H9 (cell line): ENCODE data around the gene WNT3. TPM values are rescaled to one million over a fixed set of nuclear protein-coding genes. Genes with fewer than 3 reads are reported as not detected.
A peak's percentile ranks its signal among the peaks of the same experiment; 100 is the strongest.

Experiments
- DNase-seq: peaks from one replicate; pipeline ENCODE4 v3.0.0-alpha.2; 2017
- H2AFZ ChIP-seq: one replicate; pipeline ENCODE4 v1.6.1; 2013; ENCODE audit warnings: mild to moderate bottlenecking, low read length, control low read depth, moderate library complexity
- H2AK5ac ChIP-seq: 2 replicates; pipeline ENCODE4 v1.6.1; 2013; ENCODE audit warnings: low read length, control low read depth, mixed read lengths; ENCODE audit not compliant: insufficient read length
- H2BK120ac ChIP-seq: one replicate; pipeline ENCODE4 v1.6.1; 2013; ENCODE audit warnings: low read depth, mild to moderate bottlenecking, low read length, control low read depth, inconsistent platforms; ENCODE audit not compliant: poor library complexity, severe bottlenecking
- H2BK12ac ChIP-seq: 2 replicates; pipeline ENCODE4 v1.6.1; 2013; ENCODE audit warnings: low read length, control low read depth, mixed read lengths, low read depth; ENCODE audit not compliant: insufficient read length
- H2BK15ac ChIP-seq: 2 replicates; pipeline ENCODE4 v1.6.1; 2013; ENCODE audit warnings: low read depth, low read length, control low read depth
- H2BK20ac ChIP-seq: one replicate; pipeline ENCODE4 v1.6.1; 2013; ENCODE audit warnings: low read depth, mild to moderate bottlenecking, low read length, control low read depth, inconsistent platforms; ENCODE audit not compliant: poor library complexity, severe bottlenecking
- H2BK5ac ChIP-seq: 2 replicates; pipeline ENCODE4 v1.6.1; 2013; ENCODE audit warnings: low read length, control low read depth, mixed read lengths; ENCODE audit not compliant: insufficient read length
- H3K14ac ChIP-seq: 2 replicates; pipeline ENCODE4 v1.6.1; 2013; ENCODE audit warnings: low read length, control low read depth; ENCODE audit not compliant: insufficient read depth
- H3K18ac ChIP-seq: 2 replicates; pipeline ENCODE4 v1.6.1; 2013; ENCODE audit warnings: low read depth, mild to moderate bottlenecking, mixed read lengths, low read length, control low read depth; ENCODE audit not compliant: insufficient read length
- H3K23ac ChIP-seq: 2 replicates; pipeline ENCODE4 v1.6.1; 2013; ENCODE audit warnings: low read length, control low read depth, mixed read lengths, low read depth; ENCODE audit not compliant: insufficient read length
- H3K23me2 ChIP-seq: 2 replicates; pipeline ENCODE4 v1.6.1; 2013; ENCODE audit warnings: low read depth, mild to moderate bottlenecking, mixed read lengths, low read length, control low read depth; ENCODE audit not compliant: insufficient read length, poor library complexity, severe bottlenecking
- H3K27ac ChIP-seq: 2 replicates; pipeline ENCODE4 v1.5.1; 2013; ENCODE audit warnings: low read length, control low read depth, mixed read lengths, low read depth; ENCODE audit not compliant: insufficient read length
- H3K27me3 ChIP-seq: 2 replicates; pipeline ENCODE4 v1.6.1; 2013; ENCODE audit warnings: low read length, control low read depth, inconsistent platforms; ENCODE audit not compliant: insufficient read depth
- H3K4ac ChIP-seq: 2 replicates; pipeline ENCODE4 v1.6.1; 2013; ENCODE audit warnings: low read depth, mild to moderate bottlenecking, control low read depth, inconsistent platforms, low read length, moderate library complexity
- H3K4me1 ChIP-seq: 2 replicates; pipeline ENCODE4 v1.6.1; 2013; ENCODE audit warnings: low read length, control low read depth, inconsistent platforms; ENCODE audit not compliant: insufficient read depth
- H3K4me2 ChIP-seq: 2 replicates; pipeline ENCODE4 v1.6.1; 2013; ENCODE audit warnings: low read length, control low read depth, mixed read lengths; ENCODE audit not compliant: insufficient read length, insufficient read depth
- H3K56ac ChIP-seq: 2 replicates; pipeline ENCODE4 v1.6.1; 2013; ENCODE audit warnings: low read depth, mild to moderate bottlenecking, mixed read lengths, low read length, control low read depth; ENCODE audit not compliant: insufficient read length
- H3K79me1 ChIP-seq: 2 replicates; pipeline ENCODE4 v1.6.1; 2013; ENCODE audit warnings: low read depth, mild to moderate bottlenecking, moderate library complexity, low read length, control low read depth, inconsistent platforms; ENCODE audit not compliant: insufficient read depth, poor library complexity, severe bottlenecking
- H3K79me2 ChIP-seq: 2 replicates; pipeline ENCODE4 v1.6.1; 2013; ENCODE audit warnings: low read length, control low read depth, inconsistent platforms; ENCODE audit not compliant: insufficient read depth
- H3K9ac ChIP-seq: 2 replicates; pipeline ENCODE4 v1.6.1; 2013; ENCODE audit warnings: low read length, control low read depth, mixed read lengths; ENCODE audit not compliant: insufficient read length; ENCODE audit errors: extremely low read depth
- H3K9me3 ChIP-seq: one replicate; pipeline ENCODE4 v1.6.1; 2013; ENCODE audit warnings: low read depth, low read length, inconsistent platforms; ENCODE audit not compliant: control insufficient read depth
- H3T11ph ChIP-seq: one replicate; pipeline ENCODE4 v1.6.1; 2013; ENCODE audit warnings: mild to moderate bottlenecking, low read length, control low read depth, inconsistent platforms
- H4K20me1 ChIP-seq: one replicate; pipeline ENCODE4 v1.6.1; 2013; ENCODE audit not compliant: control insufficient read depth, insufficient read length, insufficient read depth
- H4K5ac ChIP-seq: 2 replicates; pipeline ENCODE4 v1.6.1; 2013; ENCODE audit warnings: low read depth, mild to moderate bottlenecking, mixed read lengths, low read length, control low read depth; ENCODE audit not compliant: insufficient read length
- H4K8ac ChIP-seq: replicated peaks from 2 replicates; pipeline ENCODE4 v1.6.1; 2013; ENCODE audit warnings: low read length, control low read depth, mixed read lengths, low read depth; ENCODE audit not compliant: insufficient read length
- H4K91ac ChIP-seq: 2 replicates; pipeline ENCODE4 v1.6.1; 2013; ENCODE audit warnings: low read depth, mild to moderate bottlenecking, moderate library complexity, mixed read lengths, low read length, control low read depth; ENCODE audit not compliant: insufficient read length
- H3K27ac Mint-ChIP-seq, 3 experiments: 2 replicates in 2 of 3; 3 replicates in 1 of 3; pipeline ENCODE4 v1.8.0; 2020 to 2021; ENCODE audit warnings: mixed read lengths in 3 of 3, mild to moderate bottlenecking in 1 of 3, moderate library complexity in 1 of 3
- H3K27me3 Mint-ChIP-seq: 2 replicates; pipeline ENCODE4 v1.8.0; 2021; ENCODE audit warnings: low read depth, mild to moderate bottlenecking, moderate library complexity, mixed read lengths
- H3K36me3 Mint-ChIP-seq, 3 experiments: 2 replicates in 2 of 3; 3 replicates in 1 of 3; pipeline ENCODE4 v1.8.0; 2020 to 2021; ENCODE audit warnings: low read depth in 3 of 3, mixed read lengths in 3 of 3; ENCODE audit not compliant: insufficient read depth in 1 of 3
- H3K4me1 Mint-ChIP-seq, 2 experiments: 2 replicates each; pipeline ENCODE4 v1.8.0; 2020; ENCODE audit warnings: mixed read lengths in 2 of 2
- H3K4me3 Mint-ChIP-seq, 2 experiments: 2 replicates in 1 of 2; 3 replicates in 1 of 2; pipeline ENCODE4 v1.8.0; 2020 to 2021; ENCODE audit warnings: mild to moderate bottlenecking in 2 of 2, mixed read lengths in 2 of 2, moderate library complexity in 1 of 2
- H3K9me3 Mint-ChIP-seq, 2 experiments: 2 replicates in 1 of 2; 3 replicates in 1 of 2; pipeline ENCODE4 v1.8.0; 2020; ENCODE audit warnings: mild to moderate bottlenecking in 2 of 2, mixed read lengths in 2 of 2, moderate library complexity in 1 of 2
- CTCF ChIP-seq: fragments of 200-600 bp; sonication (generic); conservative IDR thresholded peaks from 3 replicates; pipeline ENCODE4 v1.8.0; 2021; ENCODE audit warnings: antibody characterized with exemption, mild to moderate bottlenecking
- WGBS: extraction: QIAGEN DNeasy Blood & Tissue Kit; methylation state at CpG from one replicate; pipeline ENCODE4 v1.1.7; 2013; ENCODE audit warnings: missing lambda C conversion rate, low lambda C conversion rate, mixed read lengths; ENCODE audit not compliant: insufficient read length; ENCODE audit errors: extremely low coverage; 5-methylcytosine and 5-hydroxymethylcytosine counted together
- total RNA-seq: library from RNA; stranded (reverse); gene quantifications from 2 replicates; pipeline ENCODE4 v1.2.1, GENCODE V29; 2021

Gene WNT3
- total RNA-seq, 1 experiment from 2014 or later: 22.4 TPM

DNA sequence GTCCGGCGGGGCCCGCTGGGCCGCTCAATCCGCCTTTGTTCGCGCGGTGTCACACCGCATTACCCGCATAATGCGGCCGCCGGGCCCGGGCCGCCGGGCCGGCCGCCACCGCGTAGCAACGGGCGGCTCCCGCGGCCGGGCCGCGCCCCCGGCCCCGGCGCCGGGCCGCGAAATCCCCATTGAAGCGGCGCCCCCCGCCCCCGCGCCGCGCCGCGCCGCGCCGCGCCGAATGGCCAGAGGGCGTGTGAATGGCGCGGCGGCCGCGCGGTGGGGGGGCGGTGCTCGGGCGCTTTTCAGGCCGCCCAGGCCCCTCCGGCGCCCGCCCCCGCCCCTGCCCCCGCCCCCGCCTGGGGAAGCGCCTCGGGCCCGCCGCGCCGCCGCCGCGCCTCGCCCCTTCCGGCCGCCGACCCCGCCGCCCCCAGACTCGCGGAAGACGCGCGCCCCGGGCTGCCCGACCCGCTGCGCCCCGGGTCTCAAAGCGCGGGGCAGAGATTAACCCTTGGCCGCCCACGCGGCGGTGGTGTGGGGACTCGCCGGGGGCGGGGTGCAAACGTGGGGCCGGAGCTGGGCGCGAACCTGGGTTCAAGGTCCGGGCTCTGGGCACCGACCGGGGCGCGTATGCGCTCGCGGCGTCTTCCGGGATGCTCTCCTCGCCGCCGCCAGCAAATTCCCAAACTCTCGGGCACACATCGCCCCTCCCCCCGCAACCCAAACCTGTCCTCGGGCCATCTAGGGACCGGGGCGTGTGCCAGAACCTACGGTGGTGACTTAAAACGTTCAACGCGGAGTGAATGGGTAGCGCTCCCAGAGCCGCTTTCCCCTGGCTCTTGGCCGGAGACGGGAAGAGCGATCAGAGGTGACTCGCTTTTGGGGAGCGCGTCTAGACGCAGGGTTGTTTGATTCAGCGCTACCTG lies 46.7 kb downstream of the WNT3 start:
- no peak overlapping the region for H4K5ac ChIP-seq
- H3T11ph ChIP-seq: no peak overlapping the region
- H2BK12ac ChIP-seq: no peak overlapping the region
- peak overlapping the region; percentile 90 to 96 (median 95); a peak in 5 of 7 replicates for H3K27ac Mint-ChIP-seq
- no peak overlapping the region for H2AFZ ChIP-seq
- peaks cover 73% of the 10 kb centered on the region for H3K27me3 Mint-ChIP-seq
- peaks cover 9% of the 10 kb centered on the region for H3K23me2 ChIP-seq
- H3K56ac ChIP-seq: no peak overlapping the region
- H3K4me1 ChIP-seq: peaks cover 3% of the 10 kb centered on the region; the same call in 1 of the 2 replicates
- H3K36me3 Mint-ChIP-seq: peaks cover 3 to 33% (median 5%) of the 10 kb centered on the region in 3 experiments; a peak in 5 of 7 replicates
- peaks cover 29% of the 10 kb centered on the region; the same call in 1 of the 2 replicates for H3K27me3 ChIP-seq
- H3K9ac ChIP-seq: no peak overlapping the region
- no peak overlapping the region for H2BK120ac ChIP-seq
- H3K18ac ChIP-seq: peak overlapping the region; percentile 93
- peak; percentile 72 for DNase-seq
- peak overlapping the region; percentile 59 for H3K4me2 ChIP-seq
- peaks cover 0 to 3% of the 10 kb centered on the region in 2 experiments; a peak in 1 of 5 replicates for H3K9me3 Mint-ChIP-seq
- peaks cover 30 to 36% of the 10 kb centered on the region in 2 experiments for H3K4me1 Mint-ChIP-seq
- H4K20me1 ChIP-seq: no peaks in the 10 kb centered on the region
- peak overlapping the region; percentile 75 for H3K27ac ChIP-seq
- H2AK5ac ChIP-seq: no peak overlapping the region
- peak overlapping the region; percentile 80; the same call in 1 of the 2 replicates for H3K14ac ChIP-seq
- no peak for TF ChIP-seq CTCF
- H3K9me3 ChIP-seq: no peaks in the 10 kb centered on the region
- H3K4me3 Mint-ChIP-seq: peak overlapping the region; percentile 60 to 80
- no peak overlapping the region for H2BK5ac ChIP-seq
- no peak overlapping the region for H2BK15ac ChIP-seq
- H4K8ac ChIP-seq: no peak overlapping the region
- H3K79me1 ChIP-seq: no peaks in the 10 kb centered on the region
- no peak overlapping the region for H4K91ac ChIP-seq
- H3K23ac ChIP-seq: no peak overlapping the region
- no peaks in the 10 kb centered on the region for H3K79me2 ChIP-seq
- no peak overlapping the region for H3K4ac ChIP-seq
- WGBS: no CpG with 5 or more reads among the region's 135 CpGs
- no peak overlapping the region for H2BK20ac ChIP-seq
